K562 (cell line): Measurements from ENCODE around the gene PAX5. TPM values are rescaled to one million over a fixed set of nuclear protein-coding genes. Genes with fewer than 3 reads are reported as not detected.

ENCODE experiments used
- ATAC-seq: fragments of 200-7000 bp; cut with Tn5 transposase; 3 replicates; pipeline ENCODE4 v1.9.1; 2020; ENCODE audit warnings: moderate library complexity
- BruUV-seq: library from RNA; stranded (reverse); fragments of 400-500 nt; replicated peaks from 2 replicates; lab custom pipeline; 2021; lab: Mats Ljungman, UMichigan
- CTCF ChIA-PET: fragments of 300-600 bp; formaldehyde crosslinking; extraction: SDS; loops from one replicate; lab custom pipeline; 2021; ENCODE audit warnings: low intra/inter-chr PET ratio; lab: Yijun Ruan, JAX
- POLR2A ChIA-PET: fragments of 300-600, 350-650 bp; sonication (Branson Sonifier 250); formaldehyde crosslinking; extraction: SDS; loops from one replicate; lab custom pipeline; 2021; ENCODE audit warnings: antibody characterized with exemption, inconsistent platforms; lab: Yijun Ruan, JAX
- DNase-seq, 4 experiments: peaks; one replicate each; pipeline versions ENCODE4 v3.0.0 to v3.0.0-alpha.2; 2011 to 2018; ENCODE audit warnings: low spot score in 3 of 4, mixed read lengths in 3 of 4; ENCODE audit errors: extremely low read depth in 1 of 4
- FAIRE-seq: peaks from 2 replicates; lab custom pipeline; 2011; peaks lifted over from hg19 to GRCh38; lab: Jason Lieb, UNC
- H2AFZ ChIP-seq: 2 replicates; pipeline ENCODE4 v1.6.0; 2011; ENCODE audit warnings: low read depth, low read length, control low read depth, inconsistent platforms
- H3K27ac ChIP-seq: fragments of 200-600 bp; 3 replicates; pipeline ENCODE4 v1.8.0; 2011; ENCODE audit warnings: low read depth, mild to moderate bottlenecking, control low read depth, inconsistent platforms, low read length, moderate library complexity, mixed read lengths; ENCODE audit errors: extremely low read depth
- H3K27me3 ChIP-seq, 2 experiments: fragments of 300-600 bp in 1 of 2; 2 replicates in 1 of 2; 3 replicates in 1 of 2; pipeline versions ENCODE4 v1.6.0 to v1.8.0; 2011; ENCODE audit warnings: inconsistent platforms in 2 of 2, low read length in 2 of 2, mild to moderate bottlenecking in 1 of 2, mixed read lengths in 1 of 2, moderate library complexity in 1 of 2; ENCODE audit not compliant: control insufficient read depth in 2 of 2, insufficient read depth in 2 of 2
- H3K36me3 ChIP-seq: fragments of 300-600 bp; 3 replicates; pipeline ENCODE4 v1.8.0; 2011; ENCODE audit warnings: mild to moderate bottlenecking, low read length, inconsistent platforms; ENCODE audit not compliant: control insufficient read depth, insufficient read depth
- H3K4me1 ChIP-seq, 2 experiments: fragments of 200-600 bp in 1 of 2; replicated peaks in 1 of 2; 2 replicates in 1 of 2; 3 replicates in 1 of 2; pipeline versions ENCODE4 v1.5.1 to v1.8.0; 2011; ENCODE audit warnings: inconsistent platforms in 2 of 2, low read length in 2 of 2, mild to moderate bottlenecking in 1 of 2, mixed read lengths in 1 of 2, moderate library complexity in 1 of 2; ENCODE audit not compliant: control insufficient read depth in 2 of 2, insufficient read depth in 2 of 2
- H3K4me2 ChIP-seq: 2 replicates; pipeline ENCODE4 v1.6.1; 2011; ENCODE audit warnings: low read length, control low read depth, inconsistent platforms, mixed read lengths; ENCODE audit not compliant: insufficient read depth
- H3K4me3 ChIP-seq: fragments of 200-600 bp; sonication (generic), shearing (Covaris generic); 2 replicates; pipeline ENCODE4 v1.5.1; 2016; ENCODE audit warnings: control low read depth, inconsistent platforms
- H3K79me2 ChIP-seq: fragments of 200-600 bp; 3 replicates; pipeline ENCODE4 v1.8.0; 2011; ENCODE audit warnings: low read length, inconsistent platforms; ENCODE audit not compliant: control insufficient read depth, insufficient read depth
- H3K9ac ChIP-seq, 2 experiments: 2 replicates each; pipeline versions ENCODE4 v1.6.0 to v1.6.1; 2011; ENCODE audit warnings: low read depth in 2 of 2, low read length in 2 of 2, control low read depth in 1 of 2, inconsistent platforms in 1 of 2, mild to moderate bottlenecking in 1 of 2, mixed read lengths in 1 of 2; ENCODE audit not compliant: insufficient read depth in 1 of 2
- H3K9me1 ChIP-seq: one replicate; pipeline ENCODE4 v1.6.0; 2011; ENCODE audit warnings: inconsistent platforms, mild to moderate bottlenecking, low read length, moderate library complexity; ENCODE audit not compliant: control insufficient read depth, insufficient read depth
- H3K9me3 ChIP-seq: replicated peaks from 2 replicates; pipeline ENCODE4 v1.5.1; 2011; ENCODE audit warnings: low read depth, low read length, inconsistent platforms; ENCODE audit not compliant: control insufficient read depth, insufficient read depth
- H4K20me1 ChIP-seq: replicated peaks from 2 replicates; pipeline ENCODE4 v1.6.1; 2011; ENCODE audit warnings: low read length, inconsistent platforms, mixed read lengths; ENCODE audit not compliant: control insufficient read depth, insufficient read depth
- DACH1 ChIP-seq: fragments of 450-650 bp; IDR thresholded peaks from 2 replicates; pipeline ENCODE4 v1.6.1; 2018; ENCODE audit not compliant: partially characterized antibody
- HINFP ChIP-seq: fragments of 450-650 bp; conservative IDR thresholded peaks from 2 replicates; pipeline ENCODE4 v1.6.1; 2016; ENCODE audit warnings: missing genetic modification characterization, low read depth, mild to moderate bottlenecking, control low read depth, missing compliant biosample characterization
- HMG20A ChIP-seq: fragments of 450-650 bp; formaldehyde crosslinking; conservative IDR thresholded peaks from 2 replicates; pipeline ENCODE4 v1.4.0; 2020; ENCODE audit warnings: mild to moderate bottlenecking, mixed read lengths
- MCM3 ChIP-seq: fragments of 450-650 bp; IDR thresholded peaks from 2 replicates; pipeline ENCODE4 v1.6.1; 2016
- PHB ChIP-seq: fragments of 250-450 bp; sonication (Bioruptor Pico); IDR thresholded peaks from 2 replicates; pipeline ENCODE4 v1.5.0; 2021
- SMAD3 ChIP-seq: fragments of 450-650 bp; formaldehyde crosslinking; conservative IDR thresholded peaks from 2 replicates; pipeline ENCODE4 v1.4.0; 2020; ENCODE audit warnings: mild to moderate bottlenecking
- ZNF512 ChIP-seq: IDR thresholded peaks from 2 replicates; pipeline ENCODE4 v1.6.1; 2016; ENCODE audit warnings: missing genetic modification characterization, missing compliant biosample characterization
- WGBS: fragments of 100-300 bp; shearing (Covaris generic); methylation state at CpG from one replicate; pipeline ENCODE4 v1.1.6; 2016; ENCODE audit warnings: low coverage, mixed read lengths; ENCODE audit not compliant: insufficient coverage; ENCODE audit errors: missing lambda C conversion rate; 5-methylcytosine and 5-hydroxymethylcytosine counted together
- in situ Hi-C: fragments of 300-500 bp; cut with MboI; formaldehyde crosslinking; loops from 4 replicates; pipeline ENCODE4 v1.15.0; 2018; ENCODE audit warnings: inconsistent platforms, mixed read lengths
- intact Hi-C: fragments of 100-400 bp; cut with micrococcal nuclease; formaldehyde crosslinking; loops from 2 replicates; pipeline ENCODE4 v1.14.2; 2022
- polyA plus RNA-seq, 8 experiments: library from polyadenylated mRNA; depleted of rRNA in 4 of 8; stranded (reverse) in 5 of 8; unstranded in 3 of 8; fragments of >200 nt; fragmentation: Nextera tagmentation in 2 of 8; fragmentation: Illumina TruSeq in 1 of 8; extraction: Ambion mirVana in 2 of 8; extraction: Trizol in 1 of 8; gene quantifications; 2 replicates each; pipeline versions ENCODE4 v1.2.1 to v1.2.3, GENCODE V29; 2011 to 2014; ENCODE audit warnings: inconsistent platforms in 1 of 8, missing spikeins in 1 of 8
- total RNA-seq, 7 experiments: library from RNA; depleted of rRNA in 6 of 7; stranded (reverse); fragments of >200 nt in 6 of 7; fragmentation: Illumina TruSeq in 2 of 7; extraction: Trizol in 2 of 7; gene quantifications; 2 replicates each; pipeline versions ENCODE4 v1.2.1 to v1.2.3, GENCODE V29; 2011 to 2021; ENCODE audit warnings: low replicate concordance in 1 of 7
- TF ChIP-seq, protein P1 (sequence below): fragments of 200-600 bp; sonication (generic); IDR thresholded peaks from one replicate; pipeline ENCODE4 v1.6.1; 2012; ENCODE audit warnings: mild to moderate bottlenecking, low read depth, low read length, inconsistent platforms

The PAX5 gene
- total and polyA plus RNA-seq, 9 of the 15 experiments (the other 6 are each of a cell fraction or from before 2014, with no cell fraction given), result 0.03 to 0.09 TPM; not detected in 7

GRCh38 chr9:36971935-36972488, 62.1 kb downstream of the PAX5 start:
- Histone ChIP-seq H3K79me2 (no peaks in the 10 kb centered on the region), H2AFZ (no peak overlapping the region), H4K20me1 (no peaks in the 10 kb centered on the region), H3K4me3 (no peak overlapping the region), H3K4me1 (no peaks in the 10 kb centered on the region), H3K27me3 (peaks cover 0 to 24% of the 10 kb centered on the region in 2 experiments; a peak in 3 of 5 replicates), H3K9me1 (no peaks in the 10 kb centered on the region), H3K4me2 (no peak overlapping the region), H3K9me3 (no peaks in the 10 kb centered on the region), H3K36me3 (no peaks in the 10 kb centered on the region), H3K27ac (no peak overlapping the region), H3K9ac (no peak overlapping the region)
- no peak for ATAC-seq
- 22% methylated on average over 2 of the region's 4 CpGs for WGBS
- BruUV-seq, result no TSS peak
- no peak for DNase-seq
- in situ Hi-C loops (no loop called here), intact Hi-C loops (no loop called here)
- FAIRE-seq, result no peak
- POLR2A ChIA-PET, result no interaction called here
- CTCF ChIA-PET, result no interaction called here
- TF ChIP-seq MCM3 (no peak), PHB (CRISPR knock-in tag) (no peak), DACH1 (no peak), ZNF512 (no peak), SMAD3 (no peak), HMG20A (CRISPR knock-in tag) (no peak), HINFP (tag) (no peak)
- TF ChIP-seq, protein P1, sequence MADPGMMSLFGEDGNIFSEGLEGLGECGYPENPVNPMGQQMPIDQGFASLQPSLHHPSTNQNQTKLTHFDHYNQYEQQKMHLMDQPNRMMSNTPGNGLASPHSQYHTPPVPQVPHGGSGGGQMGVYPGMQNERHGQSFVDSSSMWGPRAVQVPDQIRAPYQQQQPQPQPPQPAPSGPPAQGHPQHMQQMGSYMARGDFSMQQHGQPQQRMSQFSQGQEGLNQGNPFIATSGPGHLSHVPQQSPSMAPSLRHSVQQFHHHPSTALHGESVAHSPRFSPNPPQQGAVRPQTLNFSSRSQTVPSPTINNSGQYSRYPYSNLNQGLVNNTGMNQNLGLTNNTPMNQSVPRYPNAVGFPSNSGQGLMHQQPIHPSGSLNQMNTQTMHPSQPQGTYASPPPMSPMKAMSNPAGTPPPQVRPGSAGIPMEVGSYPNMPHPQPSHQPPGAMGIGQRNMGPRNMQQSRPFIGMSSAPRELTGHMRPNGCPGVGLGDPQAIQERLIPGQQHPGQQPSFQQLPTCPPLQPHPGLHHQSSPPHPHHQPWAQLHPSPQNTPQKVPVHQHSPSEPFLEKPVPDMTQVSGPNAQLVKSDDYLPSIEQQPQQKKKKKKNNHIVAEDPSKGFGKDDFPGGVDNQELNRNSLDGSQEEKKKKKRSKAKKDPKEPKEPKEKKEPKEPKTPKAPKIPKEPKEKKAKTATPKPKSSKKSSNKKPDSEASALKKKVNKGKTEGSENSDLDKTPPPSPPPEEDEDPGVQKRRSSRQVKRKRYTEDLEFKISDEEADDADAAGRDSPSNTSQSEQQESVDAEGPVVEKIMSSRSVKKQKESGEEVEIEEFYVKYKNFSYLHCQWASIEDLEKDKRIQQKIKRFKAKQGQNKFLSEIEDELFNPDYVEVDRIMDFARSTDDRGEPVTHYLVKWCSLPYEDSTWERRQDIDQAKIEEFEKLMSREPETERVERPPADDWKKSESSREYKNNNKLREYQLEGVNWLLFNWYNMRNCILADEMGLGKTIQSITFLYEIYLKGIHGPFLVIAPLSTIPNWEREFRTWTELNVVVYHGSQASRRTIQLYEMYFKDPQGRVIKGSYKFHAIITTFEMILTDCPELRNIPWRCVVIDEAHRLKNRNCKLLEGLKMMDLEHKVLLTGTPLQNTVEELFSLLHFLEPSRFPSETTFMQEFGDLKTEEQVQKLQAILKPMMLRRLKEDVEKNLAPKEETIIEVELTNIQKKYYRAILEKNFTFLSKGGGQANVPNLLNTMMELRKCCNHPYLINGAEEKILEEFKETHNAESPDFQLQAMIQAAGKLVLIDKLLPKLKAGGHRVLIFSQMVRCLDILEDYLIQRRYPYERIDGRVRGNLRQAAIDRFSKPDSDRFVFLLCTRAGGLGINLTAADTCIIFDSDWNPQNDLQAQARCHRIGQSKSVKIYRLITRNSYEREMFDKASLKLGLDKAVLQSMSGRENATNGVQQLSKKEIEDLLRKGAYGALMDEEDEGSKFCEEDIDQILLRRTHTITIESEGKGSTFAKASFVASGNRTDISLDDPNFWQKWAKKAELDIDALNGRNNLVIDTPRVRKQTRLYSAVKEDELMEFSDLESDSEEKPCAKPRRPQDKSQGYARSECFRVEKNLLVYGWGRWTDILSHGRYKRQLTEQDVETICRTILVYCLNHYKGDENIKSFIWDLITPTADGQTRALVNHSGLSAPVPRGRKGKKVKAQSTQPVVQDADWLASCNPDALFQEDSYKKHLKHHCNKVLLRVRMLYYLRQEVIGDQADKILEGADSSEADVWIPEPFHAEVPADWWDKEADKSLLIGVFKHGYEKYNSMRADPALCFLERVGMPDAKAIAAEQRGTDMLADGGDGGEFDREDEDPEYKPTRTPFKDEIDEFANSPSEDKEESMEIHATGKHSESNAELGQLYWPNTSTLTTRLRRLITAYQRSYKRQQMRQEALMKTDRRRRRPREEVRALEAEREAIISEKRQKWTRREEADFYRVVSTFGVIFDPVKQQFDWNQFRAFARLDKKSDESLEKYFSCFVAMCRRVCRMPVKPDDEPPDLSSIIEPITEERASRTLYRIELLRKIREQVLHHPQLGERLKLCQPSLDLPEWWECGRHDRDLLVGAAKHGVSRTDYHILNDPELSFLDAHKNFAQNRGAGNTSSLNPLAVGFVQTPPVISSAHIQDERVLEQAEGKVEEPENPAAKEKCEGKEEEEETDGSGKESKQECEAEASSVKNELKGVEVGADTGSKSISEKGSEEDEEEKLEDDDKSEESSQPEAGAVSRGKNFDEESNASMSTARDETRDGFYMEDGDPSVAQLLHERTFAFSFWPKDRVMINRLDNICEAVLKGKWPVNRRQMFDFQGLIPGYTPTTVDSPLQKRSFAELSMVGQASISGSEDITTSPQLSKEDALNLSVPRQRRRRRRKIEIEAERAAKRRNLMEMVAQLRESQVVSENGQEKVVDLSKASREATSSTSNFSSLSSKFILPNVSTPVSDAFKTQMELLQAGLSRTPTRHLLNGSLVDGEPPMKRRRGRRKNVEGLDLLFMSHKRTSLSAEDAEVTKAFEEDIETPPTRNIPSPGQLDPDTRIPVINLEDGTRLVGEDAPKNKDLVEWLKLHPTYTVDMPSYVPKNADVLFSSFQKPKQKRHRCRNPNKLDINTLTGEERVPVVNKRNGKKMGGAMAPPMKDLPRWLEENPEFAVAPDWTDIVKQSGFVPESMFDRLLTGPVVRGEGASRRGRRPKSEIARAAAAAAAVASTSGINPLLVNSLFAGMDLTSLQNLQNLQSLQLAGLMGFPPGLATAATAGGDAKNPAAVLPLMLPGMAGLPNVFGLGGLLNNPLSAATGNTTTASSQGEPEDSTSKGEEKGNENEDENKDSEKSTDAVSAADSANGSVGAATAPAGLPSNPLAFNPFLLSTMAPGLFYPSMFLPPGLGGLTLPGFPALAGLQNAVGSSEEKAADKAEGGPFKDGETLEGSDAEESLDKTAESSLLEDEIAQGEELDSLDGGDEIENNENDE, result no peak
